Ishikawa (cell line): ENCODE measurements around the gene METTL1.

Experiments
- EGR1 ChIP-seq: IDR thresholded peaks from 2 replicates; pipeline ENCODE4 v1.6.1; 2012
- EP300 ChIP-seq: IDR thresholded peaks from 2 replicates; pipeline ENCODE4 v1.6.1; 2012; ENCODE audit warnings: borderline replicate concordance
- FOXM1 ChIP-seq: IDR thresholded peaks from 2 replicates; pipeline ENCODE4 v1.6.1; 2012; ENCODE audit warnings: low read depth, borderline replicate concordance
- RAD21 ChIP-seq: IDR thresholded peaks from 2 replicates; pipeline ENCODE4 v1.6.1; 2012; ENCODE audit warnings: low read depth
- TAF1 ChIP-seq: IDR thresholded peaks from 2 replicates; pipeline ENCODE4 v1.6.1; 2012; ENCODE audit warnings: low read depth, mild to moderate bottlenecking
- TCF12 ChIP-seq: IDR thresholded peaks from 2 replicates; pipeline ENCODE4 v1.6.1; 2012; ENCODE audit warnings: low read depth
- YY1 ChIP-seq: IDR thresholded peaks from 2 replicates; pipeline ENCODE4 v1.6.1; 2012; ENCODE audit warnings: low read depth
- TF ChIP-seq, protein P1 (sequence below): IDR thresholded peaks from 2 replicates; pipeline ENCODE4 v1.6.1; 2012; ENCODE audit warnings: low read depth, mild to moderate bottlenecking

DNA sequence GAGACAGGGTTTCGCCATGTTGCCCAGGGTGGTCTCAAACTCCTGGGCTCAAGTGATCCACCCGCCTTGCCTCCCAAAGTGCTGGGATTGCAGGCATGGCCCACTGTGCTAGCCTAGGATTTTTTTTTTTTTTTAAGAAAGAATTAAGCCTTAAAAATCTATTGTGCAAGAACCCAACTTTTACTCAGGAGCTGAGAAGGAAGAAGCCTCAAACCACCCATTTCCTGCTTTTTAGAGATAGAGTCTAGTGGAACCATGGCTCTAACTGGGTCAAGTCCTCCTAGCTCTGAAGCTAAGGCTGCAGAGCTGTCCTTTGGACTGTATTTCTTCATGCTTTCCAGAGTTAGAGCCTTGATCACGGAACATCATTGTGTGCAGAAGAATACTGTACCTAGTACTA, 9.3 kb upstream of the METTL1 start:
- TF ChIP-seq, protein P1, sequence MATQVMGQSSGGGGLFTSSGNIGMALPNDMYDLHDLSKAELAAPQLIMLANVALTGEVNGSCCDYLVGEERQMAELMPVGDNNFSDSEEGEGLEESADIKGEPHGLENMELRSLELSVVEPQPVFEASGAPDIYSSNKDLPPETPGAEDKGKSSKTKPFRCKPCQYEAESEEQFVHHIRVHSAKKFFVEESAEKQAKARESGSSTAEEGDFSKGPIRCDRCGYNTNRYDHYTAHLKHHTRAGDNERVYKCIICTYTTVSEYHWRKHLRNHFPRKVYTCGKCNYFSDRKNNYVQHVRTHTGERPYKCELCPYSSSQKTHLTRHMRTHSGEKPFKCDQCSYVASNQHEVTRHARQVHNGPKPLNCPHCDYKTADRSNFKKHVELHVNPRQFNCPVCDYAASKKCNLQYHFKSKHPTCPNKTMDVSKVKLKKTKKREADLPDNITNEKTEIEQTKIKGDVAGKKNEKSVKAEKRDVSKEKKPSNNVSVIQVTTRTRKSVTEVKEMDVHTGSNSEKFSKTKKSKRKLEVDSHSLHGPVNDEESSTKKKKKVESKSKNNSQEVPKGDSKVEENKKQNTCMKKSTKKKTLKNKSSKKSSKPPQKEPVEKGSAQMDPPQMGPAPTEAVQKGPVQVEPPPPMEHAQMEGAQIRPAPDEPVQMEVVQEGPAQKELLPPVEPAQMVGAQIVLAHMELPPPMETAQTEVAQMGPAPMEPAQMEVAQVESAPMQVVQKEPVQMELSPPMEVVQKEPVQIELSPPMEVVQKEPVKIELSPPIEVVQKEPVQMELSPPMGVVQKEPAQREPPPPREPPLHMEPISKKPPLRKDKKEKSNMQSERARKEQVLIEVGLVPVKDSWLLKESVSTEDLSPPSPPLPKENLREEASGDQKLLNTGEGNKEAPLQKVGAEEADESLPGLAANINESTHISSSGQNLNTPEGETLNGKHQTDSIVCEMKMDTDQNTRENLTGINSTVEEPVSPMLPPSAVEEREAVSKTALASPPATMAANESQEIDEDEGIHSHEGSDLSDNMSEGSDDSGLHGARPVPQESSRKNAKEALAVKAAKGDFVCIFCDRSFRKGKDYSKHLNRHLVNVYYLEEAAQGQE = no peak
- TF ChIP-seq TAF1 (no peak), EP300 (no peak), YY1 (no peak), EGR1 (no peak), FOXM1 (no peak), RAD21 (no peak), TCF12 (no peak)
